ENCODE data around the gene DHRSX. TPM values are rescaled to one million over a fixed set of nuclear protein-coding genes. Genes with fewer than 3 reads are reported as not detected.

DHRSX gene
- total and polyA plus RNA-seq, 4 donors = 16.8 to 28.4 (median 24.0) TPM

DNA sequence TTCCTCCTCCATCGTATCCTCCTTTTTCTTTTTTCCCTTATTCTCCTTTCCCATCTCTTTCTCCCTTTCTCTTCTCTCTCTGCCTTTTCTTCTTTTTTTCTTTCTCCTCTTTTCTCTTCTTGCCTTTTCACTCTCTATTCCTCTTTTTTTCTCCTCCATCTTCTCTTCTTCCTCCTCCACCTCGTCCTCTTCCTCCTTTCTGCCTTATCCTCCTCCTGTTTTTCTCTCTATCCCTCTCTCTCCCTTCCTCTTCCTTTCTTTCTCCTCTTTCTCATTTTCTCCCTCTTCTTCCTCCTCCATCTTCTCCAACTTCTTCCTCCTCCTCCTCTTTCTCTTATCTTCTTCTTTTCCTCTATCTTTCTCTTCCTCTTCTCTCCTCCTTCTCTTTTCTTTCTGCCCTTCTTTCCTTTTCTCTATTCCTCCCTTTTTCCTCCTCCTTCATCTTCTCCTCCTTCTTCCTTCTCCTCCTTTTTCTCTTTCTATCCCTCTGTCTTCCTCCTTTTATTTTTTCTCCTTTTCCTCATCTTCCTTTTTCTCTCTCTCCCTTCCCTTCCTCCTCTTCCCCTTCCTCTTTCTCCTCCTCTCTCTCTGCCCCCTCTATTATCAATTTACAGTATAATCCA, 269.1 kb downstream of the DHRSX start:
- Histone ChIP-seq H3K9me3 (ENCODE audit: control insufficient read depth, insufficient read depth, low read length) (no peaks in the 10 kb centered on the region), H3K27ac (ENCODE audit: low read depth, low read length) (no peak overlapping the region), H3K4me3 (ENCODE audit: low read depth, low read length) (no peak overlapping the region), H3K4me1 (ENCODE audit: control insufficient read depth, insufficient read depth, low read length) (peaks cover 17% of the 10 kb centered on the region), H3K36me3 (ENCODE audit: control insufficient read depth, insufficient read depth, low read length) (no peaks in the 10 kb centered on the region), H3K27me3 (ENCODE audit: control insufficient read depth, insufficient read depth, low read length) (no peaks in the 10 kb centered on the region)
- no peak for DNase-seq (ENCODE audit: low read depth in 4 of 6, low spot score in 6 of 6)
- 93% methylated on average over 2 of the region's 2 CpGs for WGBS (ENCODE audit: insufficient coverage)

- no peak overlapping the region for H3K27ac ChIP-seq (ENCODE audit: low read depth, low read length)
- peaks cover 3% of the 10 kb centered on the region for H3K36me3 ChIP-seq (ENCODE audit: control insufficient read depth, insufficient read depth, low read length)
- H3K9me3 ChIP-seq (ENCODE audit: control insufficient read depth, insufficient read depth, low read length) = no peaks in the 10 kb centered on the region
- peaks cover 17% of the 10 kb centered on the region for H3K4me1 ChIP-seq (ENCODE audit: control insufficient read depth, insufficient read depth, low read length)
- WGBS (ENCODE audit: insufficient coverage) = 97% methylated on average over 3 of the region's 4 CpGs
- no peak overlapping the region for H3K4me3 ChIP-seq (ENCODE audit: low read depth, low read length)
- DNase-seq (ENCODE audit: low read depth in 4 of 6, low spot score in 6 of 6) = no peak
- H3K27me3 ChIP-seq (ENCODE audit: control insufficient read depth, insufficient read depth, low read length) = no peaks in the 10 kb centered on the region
These were observed 270.3 kb downstream of the DHRSX start for GRCh38 chrX:2230457-2230856.

DNA sequence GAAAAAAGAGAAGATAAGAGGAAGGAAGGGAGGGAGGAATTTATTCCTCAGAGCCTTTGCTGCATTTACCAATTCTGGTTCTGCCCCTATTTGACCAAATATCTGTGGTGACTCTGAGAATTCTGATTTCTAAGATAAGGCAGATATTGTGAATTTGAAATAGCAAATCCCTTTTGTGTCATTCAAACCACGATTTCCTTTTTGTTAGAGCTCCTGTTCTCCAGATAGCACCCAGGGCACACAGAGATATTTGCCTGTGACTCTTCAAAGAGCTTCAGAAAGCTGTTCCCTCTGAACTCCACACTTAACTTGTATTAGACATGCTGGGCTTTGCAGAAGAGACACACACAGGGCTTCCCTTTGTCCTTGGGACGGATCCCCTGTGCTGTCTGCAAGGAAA, 272.2 kb downstream of the DHRSX start:
- Histone ChIP-seq H3K36me3 (ENCODE audit: control insufficient read depth, insufficient read depth, low read length) (peaks cover 3% of the 10 kb centered on the region), H3K4me1 (ENCODE audit: control insufficient read depth, insufficient read depth, low read length) (peaks cover 9% of the 10 kb centered on the region), H3K27ac (ENCODE audit: low read depth, low read length) (no peak overlapping the region), H3K4me3 (ENCODE audit: low read depth, low read length) (no peak overlapping the region), H3K27me3 (ENCODE audit: control insufficient read depth, insufficient read depth, low read length) (no peaks in the 10 kb centered on the region), H3K9me3 (ENCODE audit: control insufficient read depth, insufficient read depth, low read length) (no peaks in the 10 kb centered on the region)
- DNase-seq (ENCODE audit: low read depth in 4 of 6, low spot score in 6 of 6) = no peak
- WGBS (ENCODE audit: insufficient coverage) = 53% methylated on average over 2 of the region's 2 CpGs

DNA sequence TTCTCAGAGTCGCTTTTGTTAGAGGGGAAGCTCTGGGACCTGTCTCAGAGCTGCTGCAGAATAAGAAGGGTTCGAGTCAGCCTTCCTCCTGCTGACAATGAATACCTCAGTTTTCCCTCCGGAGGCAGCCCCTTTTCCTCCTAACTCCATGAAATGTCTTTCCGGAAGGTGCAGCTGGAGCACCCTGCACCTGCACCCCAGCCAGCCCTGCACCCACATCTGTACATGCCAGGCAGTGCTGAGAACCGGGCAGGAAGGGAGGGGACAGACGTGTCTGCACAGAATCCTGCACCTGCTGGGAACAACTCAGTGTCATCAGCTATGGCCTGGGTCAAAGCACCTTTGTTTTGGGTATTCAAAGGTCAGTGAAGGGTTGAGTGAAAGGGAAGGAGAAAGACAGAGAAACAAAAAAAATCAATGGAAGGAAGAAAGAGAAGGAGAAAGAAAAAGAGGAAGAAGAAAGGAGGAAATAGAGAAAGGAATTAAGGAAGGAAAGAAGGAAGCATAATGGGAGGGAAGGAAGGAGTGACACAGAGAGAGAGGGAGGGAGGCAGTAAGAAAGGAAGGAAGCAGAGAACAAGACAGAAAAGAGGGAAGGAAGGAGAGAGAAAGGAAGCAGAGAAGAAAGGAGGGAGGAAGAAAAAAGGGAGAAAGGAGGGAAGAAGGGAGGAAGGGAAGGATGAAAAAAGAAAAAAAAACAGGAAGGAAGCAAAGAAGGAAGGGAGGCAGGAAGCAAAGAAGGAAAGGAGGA, 273.7 kb downstream of the DHRSX start:
- Histone ChIP-seq H3K27ac (ENCODE audit: low read depth, low read length) (no peak overlapping the region), H3K4me1 (ENCODE audit: control insufficient read depth, insufficient read depth, low read length) (no peaks in the 10 kb centered on the region), H3K4me3 (ENCODE audit: low read depth, low read length) (no peak overlapping the region), H3K9me3 (ENCODE audit: control insufficient read depth, insufficient read depth, low read length) (no peaks in the 10 kb centered on the region), H3K27me3 (ENCODE audit: control insufficient read depth, insufficient read depth, low read length) (no peaks in the 10 kb centered on the region), H3K36me3 (ENCODE audit: control insufficient read depth, insufficient read depth, low read length) (peaks cover 3% of the 10 kb centered on the region)
- DNase-seq (ENCODE audit: low read depth in 4 of 6, low spot score in 6 of 6) = no peak
- WGBS (ENCODE audit: insufficient coverage) = 90% methylated on average over 6 of the region's 6 CpGs

DNA sequence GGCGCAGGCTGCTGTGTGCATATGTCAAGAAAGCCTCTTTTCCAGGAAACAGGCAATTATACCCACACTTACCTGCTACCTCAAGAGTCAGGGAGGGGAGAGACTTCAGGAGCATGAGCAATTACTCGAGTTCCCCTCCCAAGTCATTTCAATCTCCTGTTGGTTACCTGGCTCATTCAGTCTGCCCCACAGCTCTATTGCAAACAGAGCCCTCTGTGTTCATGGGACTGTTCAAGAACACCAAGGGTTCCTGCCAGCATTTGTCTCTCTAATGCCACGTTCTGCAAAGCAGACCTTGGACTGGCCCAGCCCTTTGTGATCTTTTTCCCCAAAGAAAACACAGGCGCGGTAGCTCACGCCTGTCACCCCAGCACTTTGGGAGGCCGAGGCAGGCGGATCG, 274.6 kb downstream of the DHRSX start:
- 77% methylated on average over 2 of the region's 9 CpGs for WGBS (ENCODE audit: insufficient coverage)
- no peaks in the 10 kb centered on the region for H3K27me3 ChIP-seq (ENCODE audit: control insufficient read depth, insufficient read depth, low read length)
- H3K4me1 ChIP-seq (ENCODE audit: control insufficient read depth, insufficient read depth, low read length) = no peaks in the 10 kb centered on the region
- H3K36me3 ChIP-seq (ENCODE audit: control insufficient read depth, insufficient read depth, low read length) = peaks cover 3% of the 10 kb centered on the region
- no peak for DNase-seq (ENCODE audit: low read depth in 4 of 6, low spot score in 6 of 6)
- H3K9me3 ChIP-seq (ENCODE audit: control insufficient read depth, insufficient read depth, low read length) = no peaks in the 10 kb centered on the region
- no peak overlapping the region for H3K27ac ChIP-seq (ENCODE audit: low read depth, low read length)
- no peak overlapping the region for H3K4me3 ChIP-seq (ENCODE audit: low read depth, low read length)

- no peak for DNase-seq (ENCODE audit: low read depth in 4 of 6, low spot score in 6 of 6)
- H3K9me3 ChIP-seq (ENCODE audit: control insufficient read depth, insufficient read depth, low read length) = no peaks in the 10 kb centered on the region
- peaks cover 6% of the 10 kb centered on the region for H3K36me3 ChIP-seq (ENCODE audit: control insufficient read depth, insufficient read depth, low read length)
- H3K27ac ChIP-seq (ENCODE audit: low read depth, low read length) = no peak overlapping the region
- WGBS (ENCODE audit: insufficient coverage) = 95% methylated on average over 8 of the region's 9 CpGs
- no peaks in the 10 kb centered on the region for H3K27me3 ChIP-seq (ENCODE audit: control insufficient read depth, insufficient read depth, low read length)
- no peak overlapping the region for H3K4me3 ChIP-seq (ENCODE audit: low read depth, low read length)
- H3K4me1 ChIP-seq (ENCODE audit: control insufficient read depth, insufficient read depth, low read length) = no peaks in the 10 kb centered on the region
These were observed 276.1 kb downstream of the DHRSX start for GRCh38 chrX:2224597-2225235.

DNA sequence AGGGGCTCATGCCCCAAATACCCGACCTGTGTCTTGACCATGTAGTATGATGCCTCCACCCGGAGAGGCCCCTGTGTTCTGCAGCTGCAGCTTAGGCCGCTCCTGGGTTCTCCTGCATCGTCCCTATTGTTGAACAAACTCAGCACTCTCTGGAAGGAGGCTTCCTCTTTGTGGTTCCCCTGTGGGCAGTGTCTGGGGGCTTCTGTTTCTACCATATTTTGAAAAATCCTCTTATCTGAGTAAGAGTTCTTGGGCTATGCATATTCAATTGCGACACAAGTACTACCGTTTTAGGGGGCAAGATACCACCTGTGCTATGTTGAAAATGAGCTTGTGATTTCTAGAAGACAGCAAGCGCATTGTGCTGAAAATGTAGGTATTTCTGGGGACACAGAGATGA, 276.6 kb downstream of the DHRSX start:
- WGBS (ENCODE audit: insufficient coverage) = 88% methylated on average over 5 of the region's 7 CpGs
- Histone ChIP-seq H3K36me3 (ENCODE audit: control insufficient read depth, insufficient read depth, low read length) (peaks cover 6% of the 10 kb centered on the region), H3K9me3 (ENCODE audit: control insufficient read depth, insufficient read depth, low read length) (no peaks in the 10 kb centered on the region), H3K27me3 (ENCODE audit: control insufficient read depth, insufficient read depth, low read length) (no peaks in the 10 kb centered on the region), H3K27ac (ENCODE audit: low read depth, low read length) (no peak overlapping the region), H3K4me1 (ENCODE audit: control insufficient read depth, insufficient read depth, low read length) (no peaks in the 10 kb centered on the region), H3K4me3 (ENCODE audit: low read depth, low read length) (no peak overlapping the region)
- no peak for DNase-seq (ENCODE audit: low read depth in 4 of 6, low spot score in 6 of 6)

DNA sequence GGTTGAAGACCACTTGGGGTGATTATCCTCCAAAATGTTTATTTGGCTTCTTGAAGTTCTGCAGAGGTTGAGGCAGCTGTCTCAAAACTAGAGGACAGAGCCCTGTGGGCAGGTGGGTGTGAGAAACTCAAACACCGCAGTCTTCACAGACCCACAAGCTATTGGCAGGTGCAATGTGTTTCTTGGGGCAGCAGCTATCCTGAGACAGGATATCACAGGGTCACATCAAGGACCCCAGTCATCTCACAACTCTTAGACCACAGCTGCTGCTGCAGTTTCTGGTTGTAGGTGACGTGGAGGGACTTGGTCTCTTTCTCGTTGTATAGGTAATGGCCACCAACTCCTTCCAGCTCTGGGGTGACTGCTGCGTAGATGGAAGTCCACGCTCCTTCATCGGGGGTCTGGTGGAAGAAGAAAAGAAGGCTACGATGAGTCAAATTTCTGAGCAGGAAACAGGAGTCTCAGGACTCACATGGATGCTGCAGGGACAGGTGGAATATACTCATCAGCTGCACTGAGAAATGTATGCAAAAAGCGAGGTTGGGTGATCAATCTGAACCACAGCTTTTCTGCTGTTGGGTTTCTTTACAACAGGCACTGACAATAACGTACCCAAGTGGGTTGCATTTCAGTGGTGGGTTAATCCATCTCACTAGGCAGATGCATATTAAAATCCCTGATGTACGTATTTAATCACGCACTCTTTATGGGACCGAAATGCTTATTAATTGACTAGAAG, 279.8 kb downstream of the DHRSX start:
- DNase-seq (ENCODE audit: low read depth in 4 of 6, low spot score in 6 of 6) = peak in 1 of 6 donors; percentile 57
- no peaks in the 10 kb centered on the region for H3K27me3 ChIP-seq (ENCODE audit: control insufficient read depth, insufficient read depth, low read length)
- H3K27ac ChIP-seq (ENCODE audit: low read depth, low read length) = no peak overlapping the region
- H3K9me3 ChIP-seq (ENCODE audit: control insufficient read depth, insufficient read depth, low read length) = peaks cover 5% of the 10 kb centered on the region
- no peaks in the 10 kb centered on the region for H3K4me1 ChIP-seq (ENCODE audit: control insufficient read depth, insufficient read depth, low read length)
- 86% methylated on average over 5 of the region's 12 CpGs for WGBS (ENCODE audit: insufficient coverage)
- no peak overlapping the region for H3K4me3 ChIP-seq (ENCODE audit: low read depth, low read length)
- H3K36me3 ChIP-seq (ENCODE audit: control insufficient read depth, insufficient read depth, low read length) = peaks cover 5% of the 10 kb centered on the region

- peaks cover 5% of the 10 kb centered on the region for H3K9me3 ChIP-seq (ENCODE audit: control insufficient read depth, insufficient read depth, low read length)
- no CpG with 5 or more reads among the region's 3 CpGs for WGBS (ENCODE audit: insufficient coverage)
- no peak overlapping the region for H3K4me3 ChIP-seq (ENCODE audit: low read depth, low read length)
- DNase-seq (ENCODE audit: low read depth in 4 of 6, low spot score in 6 of 6) = no peak
- H3K36me3 ChIP-seq (ENCODE audit: control insufficient read depth, insufficient read depth, low read length) = peaks cover 3% of the 10 kb centered on the region
- H3K27me3 ChIP-seq (ENCODE audit: control insufficient read depth, insufficient read depth, low read length) = no peaks in the 10 kb centered on the region
- no peak overlapping the region for H3K27ac ChIP-seq (ENCODE audit: low read depth, low read length)
- no peaks in the 10 kb centered on the region for H3K4me1 ChIP-seq (ENCODE audit: control insufficient read depth, insufficient read depth, low read length)
These were observed 280.5 kb downstream of the DHRSX start for GRCh38 chrX:2220296-2220695.

Data from spinal cord (tissue), 10 donors.